DMS79 treated with DMSO at 0.1 percent for 48 hours (cell line): ENCODE results near the gene TSPAN31.
A peak's percentile ranks its signal among the peaks of the same experiment; 100 is the strongest.
"Not testable (repeated sequence)": the region's sequence is repeated elsewhere in the genome, so short reads cannot be mapped to it uniquely, and the experiment has no call there.

ENCODE experiments used
- DNase-seq: peaks from one replicate; lab custom pipeline; 2025; lab: John Stamatoyannopoulos, UW

TSPAN31 gene

GRCh38 chr12:57766464-57767304 is 21.8 kb downstream of the TSPAN31 start, which contains the start of gene CYP27B1:
TSS of gene CYP27B1 (minus strand) at chr12:57767078. CDS start at chr12:57767041, 37 bp downstream.
- DNase-seq = peak; percentile 55

GRCh38 chr12:57767305-57767698 is 22.5 kb downstream of the TSPAN31 start:
- no peak for DNase-seq

- DNase-seq = no peak
Measured at GRCh38 chr12:57767876-57768275, 23.0 kb downstream of the TSPAN31 start.

- no peak for DNase-seq
Measured at GRCh38 chr12:57769594-57769993, 24.8 kb downstream of the TSPAN31 start.

GRCh38 chr12:57770734-57771133 is 25.9 kb downstream of the TSPAN31 start:
- DNase-seq = no peak

GRCh38 chr12:57771236-57771872 is 26.5 kb downstream of the TSPAN31 start:
- peak; percentile 73 for DNase-seq

- DNase-seq = peak; percentile 73
Measured at GRCh38 chr12:57771873-57772428, 27.1 kb downstream of the TSPAN31 start, which contains the start of gene METTL1. TSS of gene METTL1 (minus strand) at chr12:57772105. CDS start at chr12:57772083, 22 bp downstream.

- peak; percentile 24 for DNase-seq
Measured at GRCh38 chr12:57772429-57773322, 27.8 kb downstream of the TSPAN31 start, which contains the start of gene EEF1AKMT3. TSS of gene EEF1AKMT3 (plus strand) at chr12:57772614. CDS start at chr12:57772725, 111 bp downstream.

GRCh38 chr12:57774634-57775033 is 29.8 kb downstream of the TSPAN31 start:
- not testable (repeated sequence) for DNase-seq

GRCh38 chr12:57775044-57775443 is 30.2 kb downstream of the TSPAN31 start:
- no peak for DNase-seq

- DNase-seq = no peak
Measured at GRCh38 chr12:57775563-57776246, 30.9 kb downstream of the TSPAN31 start.

- DNase-seq = no peak
Measured at GRCh38 chr12:57776247-57776587, 31.4 kb downstream of the TSPAN31 start.

- no peak for DNase-seq
Measured at GRCh38 chr12:57777367-57777766, 32.5 kb downstream of the TSPAN31 start.

GRCh38 chr12:57777911-57778310 is 33.1 kb downstream of the TSPAN31 start:
- DNase-seq = no peak

GRCh38 chr12:57779736-57780135 is 34.9 kb downstream of the TSPAN31 start:
- no peak for DNase-seq

GRCh38 chr12:57780284-57780897 is 35.6 kb downstream of the TSPAN31 start:
- DNase-seq = no peak

- DNase-seq = no peak
Measured at GRCh38 chr12:57781244-57781643, 36.4 kb downstream of the TSPAN31 start.

GRCh38 chr12:57781801-57782200 is 37.0 kb downstream of the TSPAN31 start:
- no peak for DNase-seq

GRCh38 chr12:57782243-57782607 is 37.4 kb downstream of the TSPAN31 start:
- DNase-seq = no peak

- peak; percentile 58 for DNase-seq
Measured at GRCh38 chr12:57782608-57783465, 38.0 kb downstream of the TSPAN31 start, which contains the start of gene TSFM. TSS of gene TSFM (plus strand) at chr12:57782787. CDS start at chr12:57782802, 15 bp downstream.
